SK-N-SH (cell line): ENCODE measurements around the gene VTCN1. TPM values are rescaled to one million over a fixed set of nuclear protein-coding genes. Genes with fewer than 3 reads are reported as not detected.

ENCODE experiments used
- CTCF ChIA-PET: fragments of 300-600, 350-600 bp; formaldehyde crosslinking; extraction: SDS; loops from one replicate; lab custom pipeline; 2021; lab: Yijun Ruan, JAX
- POLR2A ChIA-PET: fragments of 350-600 bp; sonication (Branson Sonifier 250); formaldehyde crosslinking; extraction: SDS; loops from one replicate; lab custom pipeline; 2020; ENCODE audit warnings: antibody characterized with exemption, inconsistent platforms; lab: Yijun Ruan, JAX
- DNase-seq: peaks from one replicate; pipeline ENCODE4 v3.0.0; 2012
- H2AFZ ChIP-seq: fragments of 200-600 bp; sonication (generic); 2 replicates; pipeline ENCODE4 v1.8.1; 2016; ENCODE audit warnings: antibody characterized with exemption, mild to moderate bottlenecking, low read depth
- H3F3A ChIP-seq: fragments of 200-600 bp; sonication (generic); replicated peaks from 2 replicates; pipeline ENCODE3; 2016; ENCODE audit warnings: antibody characterized with exemption, mild to moderate bottlenecking; ENCODE audit not compliant: insufficient read depth
- H3K27ac ChIP-seq, 2 experiments: fragments of 200-500 bp in 1 of 2; fragments of 200-600 bp in 1 of 2; sonication (Bioruptor generic) in 1 of 2; sonication (generic), shearing (Covaris generic) in 1 of 2; 2 replicates each; pipeline versions ENCODE4 v1.5.1 to v1.6.1; 2014 to 2016; ENCODE audit warnings: low read depth in 2 of 2, inconsistent platforms in 1 of 2, low read length in 1 of 2, mild to moderate bottlenecking in 1 of 2, mixed read lengths in 1 of 2
- H3K27me3 ChIP-seq: fragments of 200-600 bp; sonication (generic), shearing (Covaris generic); 2 replicates; pipeline ENCODE4 v1.6.1; 2016; ENCODE audit warnings: mixed run types; ENCODE audit not compliant: insufficient read depth
- H3K36me3 ChIP-seq, 2 experiments: fragments of 200-500 bp in 1 of 2; fragments of 200-600 bp in 1 of 2; sonication (Bioruptor generic) in 1 of 2; sonication (generic) in 1 of 2; replicated peaks in 1 of 2; 2 replicates each; pipeline versions ENCODE3 to v1.5.1; 2014 to 2016; ENCODE audit warnings: low read length in 1 of 2, mild to moderate bottlenecking in 1 of 2; ENCODE audit not compliant: insufficient read depth in 2 of 2, control insufficient read depth in 1 of 2
- H3K4me1 ChIP-seq, 2 experiments: fragments of 200-500 bp in 1 of 2; fragments of 200-600 bp in 1 of 2; sonication (Bioruptor generic) in 1 of 2; sonication (generic), shearing (Covaris generic) in 1 of 2; 2 replicates each; pipeline versions ENCODE4 v1.5.1 to v1.6.1; 2014 to 2016; ENCODE audit warnings: low read depth in 1 of 2, low read length in 1 of 2, mixed run types in 1 of 2; ENCODE audit not compliant: insufficient read depth in 2 of 2, control insufficient read depth in 1 of 2
- H3K4me2 ChIP-seq: fragments of 200-600 bp; sonication (generic), shearing (Covaris generic); 2 replicates; pipeline ENCODE4 v1.6.1; 2017; ENCODE audit warnings: mixed run types
- H3K4me3 ChIP-seq, 2 experiments: fragments of 200-500 bp in 1 of 2; fragments of 200-600 bp in 1 of 2; sonication (Bioruptor generic) in 1 of 2; sonication (generic), shearing (Covaris generic) in 1 of 2; 2 replicates each; pipeline versions ENCODE4 v1.5.1 to v1.8.1; 2014 to 2016; ENCODE audit warnings: low read depth in 2 of 2, inconsistent platforms in 1 of 2, low read length in 1 of 2, mild to moderate bottlenecking in 1 of 2, mixed read lengths in 1 of 2, moderate library complexity in 1 of 2
- H3K79me2 ChIP-seq: fragments of 200-600 bp; sonication (generic); 2 replicates; pipeline ENCODE4 v1.8.1; 2017; ENCODE audit warnings: mild to moderate bottlenecking; ENCODE audit not compliant: insufficient read depth
- H3K9ac ChIP-seq: fragments of 200-600 bp; sonication (generic); 2 replicates; pipeline ENCODE4 v1.6.1; 2017; ENCODE audit warnings: mixed run types
- H3K9me2 ChIP-seq: fragments of 200-600 bp; sonication (generic); 2 replicates; pipeline ENCODE4 v1.6.1; 2017; ENCODE audit warnings: mixed run types
- H3K9me3 ChIP-seq: fragments of 200-600 bp; sonication (generic); 2 replicates; pipeline ENCODE4 v1.6.1; 2017; ENCODE audit warnings: mixed run types, mild to moderate bottlenecking, moderate library complexity
- H4K20me1 ChIP-seq: fragments of 200-600 bp; sonication (generic); 2 replicates; pipeline ENCODE4 v1.6.1; 2017; ENCODE audit warnings: mild to moderate bottlenecking, mixed run types; ENCODE audit not compliant: insufficient read depth
- EZH2phosphoT487 ChIP-seq: fragments of 200-600 bp; sonication (generic); IDR thresholded peaks from 2 replicates; pipeline ENCODE4 v1.6.1; 2017; ENCODE audit warnings: low read depth, mixed run types, mild to moderate bottlenecking, antibody characterized with exemption, moderate library complexity, borderline replicate concordance
- FOXJ3 ChIP-seq: sonication (generic); formaldehyde crosslinking; IDR thresholded peaks from 2 replicates; pipeline ENCODE4 v1.5.1; 2020; ENCODE audit warnings: mild to moderate bottlenecking, missing genetic modification reagents
- FOXM1 ChIP-seq: IDR thresholded peaks from 2 replicates; pipeline ENCODE4 v1.4.0; 2012; ENCODE audit warnings: low read depth, mild to moderate bottlenecking
- GABPA ChIP-seq: IDR thresholded peaks from 2 replicates; pipeline ENCODE4 v1.4.0; 2012; ENCODE audit warnings: low read depth, mild to moderate bottlenecking
- GATA2 ChIP-seq: sonication (generic); formaldehyde crosslinking; IDR thresholded peaks from 2 replicates; pipeline ENCODE4 v1.5.0; 2020; ENCODE audit warnings: mild to moderate bottlenecking, missing genetic modification reagents
- MXI1 ChIP-seq: IDR thresholded peaks from 2 replicates; pipeline ENCODE4 v1.6.1; 2012; ENCODE audit warnings: mild to moderate bottlenecking, low read depth, low read length, improper control_type of control experiment
- NFIC ChIP-seq: IDR thresholded peaks from 2 replicates; pipeline ENCODE4 v1.4.0; 2012; ENCODE audit warnings: borderline replicate concordance
- NRF1 ChIP-seq: IDR thresholded peaks from 2 replicates; pipeline ENCODE4 v1.6.1; 2012; ENCODE audit warnings: low read depth, mild to moderate bottlenecking, low read length
- POLR2AphosphoS5 ChIP-seq: IDR thresholded peaks from 2 replicates; pipeline ENCODE4 v1.6.1; 2012; ENCODE audit warnings: low read depth, low read length
- RCOR1 ChIP-seq: fragments of 150-350 bp; IDR thresholded peaks from 2 replicates; pipeline ENCODE4 v1.6.1; 2017; ENCODE audit warnings: antibody characterized with exemption, low read length
- SMC3 ChIP-seq: IDR thresholded peaks from 2 replicates; pipeline ENCODE4 v1.6.1; 2012; ENCODE audit warnings: low read depth, low read length, improper control_type of control experiment
- TAF1 ChIP-seq: IDR thresholded peaks from 2 replicates; pipeline ENCODE4 v1.6.1; 2012; ENCODE audit warnings: low read depth, mild to moderate bottlenecking, low read length, moderate library complexity, borderline replicate concordance
- TCF12 ChIP-seq: IDR thresholded peaks from 2 replicates; pipeline ENCODE4 v1.4.0; 2012
- YY1 ChIP-seq: IDR thresholded peaks from 2 replicates; pipeline ENCODE4 v1.4.0; 2012; ENCODE audit warnings: low read depth, mild to moderate bottlenecking
- WGBS: methylation state at CpG from one replicate; pipeline ENCODE4 v1.1.6; 2017; ENCODE audit warnings: low lambda C conversion rate; 5-methylcytosine and 5-hydroxymethylcytosine counted together
- polyA plus RNA-seq, 3 experiments: library from polyadenylated mRNA; depleted of rRNA; stranded (reverse); fragments of >200 nt; gene quantifications; 2 replicates each; pipeline ENCODE4 v1.2.3, GENCODE V29; 2012
- TF ChIP-seq, protein P1 (sequence below): fragments of 200-600 bp; sonication (generic); IDR thresholded peaks from 2 replicates; pipeline ENCODE4 v1.6.1; 2017; ENCODE audit warnings: antibody characterized with exemption, mild to moderate bottlenecking, moderate library complexity
- TF ChIP-seq, protein P2 (sequence below): fragments of 150-350 bp; IDR thresholded peaks from 2 replicates; pipeline ENCODE4 v1.6.1; 2016; ENCODE audit warnings: mild to moderate bottlenecking, low read depth, low read length
- TF ChIP-seq, protein P3 (sequence below): IDR thresholded peaks from 2 replicates; pipeline ENCODE4; 2012
- TF ChIP-seq, protein P4 (sequence below): IDR thresholded peaks from 2 replicates; pipeline ENCODE4 v1.4.0; 2012; ENCODE audit warnings: low read depth, borderline replicate concordance
- TF ChIP-seq, protein P5 (sequence below): IDR thresholded peaks from 2 replicates; pipeline ENCODE4 v1.4.0; 2012; ENCODE audit warnings: low read depth

Gene VTCN1
- polyA plus RNA-seq, 1 of the 3 experiments (the other 2 are of a cell fraction): not detected

DNA sequence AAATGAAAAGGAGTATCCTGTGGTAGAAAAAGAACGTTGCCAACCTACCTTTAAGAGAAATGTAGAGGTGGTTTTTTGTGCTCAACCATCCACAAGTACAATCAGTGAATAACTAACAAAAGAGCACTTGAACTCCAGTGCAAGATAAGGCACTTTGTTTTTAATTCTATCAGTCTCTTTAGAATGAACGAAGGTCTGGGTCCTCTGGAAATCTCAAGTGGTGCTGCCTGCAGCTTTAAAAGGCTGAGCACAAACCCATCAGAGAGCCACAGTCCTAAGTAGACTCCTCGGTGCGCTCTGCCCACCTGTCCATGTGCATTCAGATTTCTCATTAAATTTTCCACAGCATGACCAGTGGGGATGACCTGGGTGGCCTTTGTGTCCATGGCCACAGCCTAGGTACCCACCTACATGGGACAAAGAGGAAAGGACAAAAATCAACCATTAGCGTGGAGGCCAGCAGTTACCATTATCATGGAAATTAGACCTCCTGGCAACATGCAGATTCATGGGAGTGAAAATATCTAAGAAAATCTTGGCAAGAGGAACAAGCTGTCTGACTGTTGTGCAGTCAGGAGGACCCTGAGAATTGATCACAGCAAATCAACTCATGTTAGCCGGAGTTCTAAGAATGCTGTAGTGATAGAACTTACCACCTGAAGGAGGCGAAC, 98.5 kb downstream of the VTCN1 start:
- H3K9me3 ChIP-seq: no peaks in the 10 kb centered on the region
- DNase-seq: no peak
- H3F3A ChIP-seq: no peaks in the 10 kb centered on the region
- H2AFZ ChIP-seq: no peak overlapping the region
- 92% methylated on average over 7 of the region's 7 CpGs for WGBS
- ChIA-PET POLR2A (no interaction called here), CTCF (no interaction called here)
- H3K36me3 ChIP-seq: peaks cover 0 to 32% of the 10 kb centered on the region in 2 experiments
- H3K27ac ChIP-seq: no peak overlapping the region
- no peaks in the 10 kb centered on the region for H3K79me2 ChIP-seq
- no peaks in the 10 kb centered on the region for H3K9me2 ChIP-seq
- no peak overlapping the region for H3K9ac ChIP-seq
- H3K4me1 ChIP-seq: no peaks in the 10 kb centered on the region; a peak in 1 of 4 replicates
- TF ChIP-seq, protein P1, sequence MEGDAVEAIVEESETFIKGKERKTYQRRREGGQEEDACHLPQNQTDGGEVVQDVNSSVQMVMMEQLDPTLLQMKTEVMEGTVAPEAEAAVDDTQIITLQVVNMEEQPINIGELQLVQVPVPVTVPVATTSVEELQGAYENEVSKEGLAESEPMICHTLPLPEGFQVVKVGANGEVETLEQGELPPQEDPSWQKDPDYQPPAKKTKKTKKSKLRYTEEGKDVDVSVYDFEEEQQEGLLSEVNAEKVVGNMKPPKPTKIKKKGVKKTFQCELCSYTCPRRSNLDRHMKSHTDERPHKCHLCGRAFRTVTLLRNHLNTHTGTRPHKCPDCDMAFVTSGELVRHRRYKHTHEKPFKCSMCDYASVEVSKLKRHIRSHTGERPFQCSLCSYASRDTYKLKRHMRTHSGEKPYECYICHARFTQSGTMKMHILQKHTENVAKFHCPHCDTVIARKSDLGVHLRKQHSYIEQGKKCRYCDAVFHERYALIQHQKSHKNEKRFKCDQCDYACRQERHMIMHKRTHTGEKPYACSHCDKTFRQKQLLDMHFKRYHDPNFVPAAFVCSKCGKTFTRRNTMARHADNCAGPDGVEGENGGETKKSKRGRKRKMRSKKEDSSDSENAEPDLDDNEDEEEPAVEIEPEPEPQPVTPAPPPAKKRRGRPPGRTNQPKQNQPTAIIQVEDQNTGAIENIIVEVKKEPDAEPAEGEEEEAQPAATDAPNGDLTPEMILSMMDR: no peak
- TF ChIP-seq RCOR1 (no peak), MXI1 (no peak), EZH2phosphoT487 (no peak), FOXM1 (no peak), NFIC (no peak), POLR2AphosphoS5 (no peak), TAF1 (no peak), GATA2 (CRISPR knock-in tag) (no peak), NRF1 (no peak), TCF12 (no peak), FOXJ3 (CRISPR knock-in tag) (no peak), GABPA (no peak), YY1 (no peak), SMC3 (no peak)
- TF ChIP-seq, protein P2, sequence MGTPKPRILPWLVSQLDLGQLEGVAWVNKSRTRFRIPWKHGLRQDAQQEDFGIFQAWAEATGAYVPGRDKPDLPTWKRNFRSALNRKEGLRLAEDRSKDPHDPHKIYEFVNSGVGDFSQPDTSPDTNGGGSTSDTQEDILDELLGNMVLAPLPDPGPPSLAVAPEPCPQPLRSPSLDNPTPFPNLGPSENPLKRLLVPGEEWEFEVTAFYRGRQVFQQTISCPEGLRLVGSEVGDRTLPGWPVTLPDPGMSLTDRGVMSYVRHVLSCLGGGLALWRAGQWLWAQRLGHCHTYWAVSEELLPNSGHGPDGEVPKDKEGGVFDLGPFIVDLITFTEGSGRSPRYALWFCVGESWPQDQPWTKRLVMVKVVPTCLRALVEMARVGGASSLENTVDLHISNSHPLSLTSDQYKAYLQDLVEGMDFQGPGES: no peak
- TF ChIP-seq, protein P3, sequence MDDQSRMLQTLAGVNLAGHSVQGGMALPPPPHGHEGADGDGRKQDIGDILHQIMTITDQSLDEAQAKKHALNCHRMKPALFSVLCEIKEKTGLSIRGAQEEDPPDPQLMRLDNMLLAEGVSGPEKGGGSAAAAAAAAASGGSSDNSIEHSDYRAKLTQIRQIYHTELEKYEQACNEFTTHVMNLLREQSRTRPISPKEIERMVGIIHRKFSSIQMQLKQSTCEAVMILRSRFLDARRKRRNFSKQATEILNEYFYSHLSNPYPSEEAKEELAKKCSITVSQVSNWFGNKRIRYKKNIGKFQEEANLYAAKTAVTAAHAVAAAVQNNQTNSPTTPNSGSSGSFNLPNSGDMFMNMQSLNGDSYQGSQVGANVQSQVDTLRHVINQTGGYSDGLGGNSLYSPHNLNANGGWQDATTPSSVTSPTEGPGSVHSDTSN: no peak
- TF ChIP-seq, protein P4, sequence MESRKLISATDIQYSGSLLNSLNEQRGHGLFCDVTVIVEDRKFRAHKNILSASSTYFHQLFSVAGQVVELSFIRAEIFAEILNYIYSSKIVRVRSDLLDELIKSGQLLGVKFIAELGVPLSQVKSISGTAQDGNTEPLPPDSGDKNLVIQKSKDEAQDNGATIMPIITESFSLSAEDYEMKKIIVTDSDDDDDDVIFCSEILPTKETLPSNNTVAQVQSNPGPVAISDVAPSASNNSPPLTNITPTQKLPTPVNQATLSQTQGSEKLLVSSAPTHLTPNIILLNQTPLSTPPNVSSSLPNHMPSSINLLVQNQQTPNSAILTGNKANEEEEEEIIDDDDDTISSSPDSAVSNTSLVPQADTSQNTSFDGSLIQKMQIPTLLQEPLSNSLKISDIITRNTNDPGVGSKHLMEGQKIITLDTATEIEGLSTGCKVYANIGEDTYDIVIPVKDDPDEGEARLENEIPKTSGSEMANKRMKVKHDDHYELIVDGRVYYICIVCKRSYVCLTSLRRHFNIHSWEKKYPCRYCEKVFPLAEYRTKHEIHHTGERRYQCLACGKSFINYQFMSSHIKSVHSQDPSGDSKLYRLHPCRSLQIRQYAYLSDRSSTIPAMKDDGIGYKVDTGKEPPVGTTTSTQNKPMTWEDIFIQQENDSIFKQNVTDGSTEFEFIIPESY: no peak
- TF ChIP-seq, protein P5, sequence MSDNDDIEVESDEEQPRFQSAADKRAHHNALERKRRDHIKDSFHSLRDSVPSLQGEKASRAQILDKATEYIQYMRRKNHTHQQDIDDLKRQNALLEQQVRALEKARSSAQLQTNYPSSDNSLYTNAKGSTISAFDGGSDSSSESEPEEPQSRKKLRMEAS: no peak
- no peaks in the 10 kb centered on the region for H4K20me1 ChIP-seq
- H3K27me3 ChIP-seq: no peaks in the 10 kb centered on the region
- H3K4me2 ChIP-seq: no peak overlapping the region
- H3K4me3 ChIP-seq: no peak overlapping the region
